Measurements from ENCODE around the gene ITGA6.

The ITGA6 gene

DNA sequence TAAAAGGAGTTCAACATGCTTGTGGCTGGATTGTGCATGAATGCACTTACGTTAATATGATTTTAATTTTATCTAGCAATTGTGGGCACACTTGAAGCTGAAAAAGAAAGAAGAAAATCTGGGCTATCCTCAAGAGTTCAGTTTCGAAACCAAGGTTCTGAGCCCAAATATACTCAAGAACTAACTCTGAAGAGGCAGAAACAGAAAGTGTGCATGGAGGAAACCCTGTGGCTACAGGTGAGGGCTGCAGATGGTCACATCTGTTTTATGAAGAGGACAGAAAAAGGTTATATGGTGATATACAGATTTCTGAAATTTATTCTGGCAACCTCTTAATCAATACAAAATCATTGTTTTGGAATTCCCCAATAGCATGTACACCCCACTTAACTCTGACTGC is 57.3 kb downstream of the ITGA6 start:
- TF ChIP-seq, protein P1, sequence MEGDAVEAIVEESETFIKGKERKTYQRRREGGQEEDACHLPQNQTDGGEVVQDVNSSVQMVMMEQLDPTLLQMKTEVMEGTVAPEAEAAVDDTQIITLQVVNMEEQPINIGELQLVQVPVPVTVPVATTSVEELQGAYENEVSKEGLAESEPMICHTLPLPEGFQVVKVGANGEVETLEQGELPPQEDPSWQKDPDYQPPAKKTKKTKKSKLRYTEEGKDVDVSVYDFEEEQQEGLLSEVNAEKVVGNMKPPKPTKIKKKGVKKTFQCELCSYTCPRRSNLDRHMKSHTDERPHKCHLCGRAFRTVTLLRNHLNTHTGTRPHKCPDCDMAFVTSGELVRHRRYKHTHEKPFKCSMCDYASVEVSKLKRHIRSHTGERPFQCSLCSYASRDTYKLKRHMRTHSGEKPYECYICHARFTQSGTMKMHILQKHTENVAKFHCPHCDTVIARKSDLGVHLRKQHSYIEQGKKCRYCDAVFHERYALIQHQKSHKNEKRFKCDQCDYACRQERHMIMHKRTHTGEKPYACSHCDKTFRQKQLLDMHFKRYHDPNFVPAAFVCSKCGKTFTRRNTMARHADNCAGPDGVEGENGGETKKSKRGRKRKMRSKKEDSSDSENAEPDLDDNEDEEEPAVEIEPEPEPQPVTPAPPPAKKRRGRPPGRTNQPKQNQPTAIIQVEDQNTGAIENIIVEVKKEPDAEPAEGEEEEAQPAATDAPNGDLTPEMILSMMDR (IDR thresholded peaks at IDR 0.05; ENCODE audit: low read depth, low read length), result no peak
- DNase-seq, result no peak
- no peak overlapping the region for H3K4me3 ChIP-seq (ENCODE audit: low read depth, low read length)
- no peaks in the 10 kb centered on the region for H3K9me3 ChIP-seq (ENCODE audit: severe bottlenecking)
- H3K36me3 ChIP-seq, result no peaks in the 10 kb centered on the region
- no peaks in the 10 kb centered on the region for H3K27me3 ChIP-seq (ENCODE audit: insufficient read depth, low read depth, severe bottlenecking)
- H3K27ac ChIP-seq, result no peak overlapping the region

DNA sequence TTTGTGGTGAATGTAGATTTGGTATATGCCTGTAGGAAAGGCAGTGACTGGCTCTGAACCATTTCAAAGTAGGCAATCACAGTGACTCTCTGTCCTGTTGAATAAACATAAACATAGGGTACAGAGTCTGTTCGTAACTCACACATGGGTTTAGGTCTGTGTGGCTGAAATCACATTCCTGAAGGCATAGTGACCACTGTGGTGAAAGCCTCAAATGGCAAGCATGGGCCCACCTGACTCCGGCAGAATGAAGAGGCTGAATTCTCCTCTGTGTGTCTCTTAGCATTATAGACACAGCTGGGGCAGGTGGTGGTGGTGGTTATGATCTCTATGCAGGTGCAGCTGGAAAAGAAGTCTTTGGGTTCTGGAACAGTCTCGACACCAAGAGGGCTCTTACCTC is 61.2 kb downstream of the ITGA6 start:
- Histone ChIP-seq H3K36me3 (no peaks in the 10 kb centered on the region), H3K9me3 (ENCODE audit: severe bottlenecking) (no peaks in the 10 kb centered on the region), H3K4me3 (ENCODE audit: low read depth, low read length) (no peak overlapping the region), H3K27me3 (ENCODE audit: insufficient read depth, low read depth, severe bottlenecking) (no peaks in the 10 kb centered on the region), H3K27ac (no peak overlapping the region)
- no peak for DNase-seq
- TF ChIP-seq, protein P1 (IDR thresholded peaks at IDR 0.05; ENCODE audit: low read depth, low read length), result no peak

DNA sequence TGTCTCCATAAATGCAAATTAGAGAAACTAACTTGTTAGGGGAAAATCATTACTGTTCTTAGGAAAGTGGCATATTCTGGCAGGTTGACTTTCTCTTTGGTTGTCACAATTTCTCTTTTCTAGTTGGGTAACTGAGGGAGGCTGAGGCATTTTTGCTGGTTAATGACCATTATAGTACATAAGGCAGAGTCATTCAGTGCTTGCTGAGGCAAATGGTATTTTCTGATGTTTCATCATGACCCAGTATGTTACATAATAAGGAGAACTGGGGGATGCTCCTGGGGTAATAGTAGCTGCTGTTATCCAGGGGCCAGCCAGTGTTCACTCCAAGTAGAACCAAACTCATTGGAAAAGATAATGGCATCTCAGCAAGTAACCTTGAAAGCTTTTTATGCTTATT is 62.3 kb downstream of the ITGA6 start:
- Histone ChIP-seq H3K36me3 (no peaks in the 10 kb centered on the region), H3K4me3 (ENCODE audit: low read depth, low read length) (no peak overlapping the region), H3K27me3 (ENCODE audit: insufficient read depth, low read depth, severe bottlenecking) (no peaks in the 10 kb centered on the region), H3K9me3 (ENCODE audit: severe bottlenecking) (no peaks in the 10 kb centered on the region), H3K27ac (no peak overlapping the region)
- no peak for DNase-seq
- TF ChIP-seq, protein P1 (IDR thresholded peaks at IDR 0.05; ENCODE audit: low read depth, low read length), result no peak

DNA sequence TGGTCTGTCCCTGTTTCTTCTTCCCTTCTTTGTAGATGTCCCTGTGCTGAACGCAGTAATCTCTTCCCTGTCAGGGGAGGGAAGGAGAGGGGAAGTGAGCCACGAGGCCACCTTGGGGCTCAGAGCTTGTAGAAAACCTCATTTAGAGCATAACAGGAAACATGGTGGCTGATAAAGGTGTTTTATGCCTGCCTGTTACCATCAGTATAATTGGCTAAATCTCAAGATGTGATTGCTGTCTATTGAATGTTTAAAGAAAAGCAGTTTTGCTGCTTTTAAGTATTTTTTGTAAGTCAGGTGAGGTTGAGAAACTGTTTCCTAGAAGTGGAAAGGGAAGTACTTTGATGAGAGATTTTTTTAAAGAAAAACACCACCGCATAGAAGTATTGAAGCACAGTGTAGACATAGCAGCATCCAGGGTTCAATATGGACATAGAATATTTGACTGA is 68.8 kb downstream of the ITGA6 start:
- DNase-seq, result no peak
- Histone ChIP-seq H3K27me3 (ENCODE audit: insufficient read depth, low read depth, severe bottlenecking) (no peaks in the 10 kb centered on the region), H3K36me3 (no peaks in the 10 kb centered on the region), H3K27ac (no peak overlapping the region), H3K9me3 (ENCODE audit: severe bottlenecking) (no peaks in the 10 kb centered on the region), H3K4me3 (ENCODE audit: low read depth, low read length) (no peak overlapping the region)
- TF ChIP-seq, protein P1 (IDR thresholded peaks at IDR 0.05; ENCODE audit: low read depth, low read length), result no peak

DNA sequence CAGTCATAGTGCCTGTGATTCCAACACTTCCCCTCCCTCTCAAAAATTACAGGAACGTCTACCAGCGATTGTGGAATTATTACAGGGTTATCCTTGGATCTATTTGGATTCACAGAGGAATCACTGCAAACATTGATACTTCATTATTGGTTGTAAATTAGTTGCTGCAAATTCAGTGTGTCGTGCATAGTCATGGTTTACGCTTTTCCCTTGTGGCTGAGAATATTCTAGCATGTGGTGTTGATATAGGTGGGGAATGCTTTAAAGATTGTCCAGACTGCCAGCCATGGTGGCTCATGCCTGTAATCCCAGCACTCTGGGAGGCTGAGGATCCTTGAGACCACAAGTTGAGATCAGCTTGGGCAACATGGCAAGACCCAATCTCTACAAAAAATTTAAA is 79.8 kb downstream of the ITGA6 start:
- DNase-seq, result no peak
- no peak overlapping the region for H3K4me3 ChIP-seq (ENCODE audit: low read depth, low read length)
- no peaks in the 10 kb centered on the region for H3K27me3 ChIP-seq (ENCODE audit: insufficient read depth, low read depth, severe bottlenecking)
- no peaks in the 10 kb centered on the region for H3K36me3 ChIP-seq
- TF ChIP-seq, protein P1 (IDR thresholded peaks at IDR 0.05; ENCODE audit: low read depth, low read length), result no peak
- H3K27ac ChIP-seq, result no peak overlapping the region
- H3K9me3 ChIP-seq (ENCODE audit: severe bottlenecking), result no peaks in the 10 kb centered on the region

DNA sequence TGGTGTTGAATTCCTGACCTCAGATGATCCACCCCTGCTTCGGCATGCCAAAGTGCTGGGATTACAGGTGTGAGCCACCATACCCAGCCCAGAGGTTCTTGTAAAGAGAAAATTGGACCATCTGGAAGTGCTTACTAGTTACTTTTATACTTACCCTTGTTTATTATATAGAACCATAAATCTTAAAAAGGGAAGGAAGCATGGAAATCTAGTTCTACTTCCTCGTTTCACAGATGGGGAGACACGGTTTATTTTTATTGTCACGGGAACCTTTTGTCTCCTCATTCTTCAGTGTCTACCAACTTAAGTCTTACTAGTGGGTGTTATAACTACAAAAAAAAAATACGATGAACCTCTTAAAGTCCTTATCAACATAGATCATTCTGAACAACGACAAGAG is 82.7 kb downstream of the ITGA6 start:
- no peaks in the 10 kb centered on the region for H3K27me3 ChIP-seq (ENCODE audit: insufficient read depth, low read depth, severe bottlenecking)
- H3K36me3 ChIP-seq, result no peaks in the 10 kb centered on the region
- no peak for DNase-seq
- TF ChIP-seq, protein P1 (IDR thresholded peaks at IDR 0.05; ENCODE audit: low read depth, low read length), result no peak
- no peak overlapping the region for H3K4me3 ChIP-seq (ENCODE audit: low read depth, low read length)
- no peak overlapping the region for H3K27ac ChIP-seq
- H3K9me3 ChIP-seq (ENCODE audit: severe bottlenecking), result no peaks in the 10 kb centered on the region
